Spleen (tissue), 11 donors: ENCODE results near the gene ARL6IP4. TPM values are rescaled to one million over a fixed set of nuclear protein-coding genes. Genes with fewer than 3 reads are reported as not detected.

ENCODE experiments used
- DNase-seq: peaks from one replicate; pipeline ENCODE4 v3.0.0-alpha.2; 2020
- H3K27ac ChIP-seq, 8 donors: fragments of 200-600 bp; sonication (generic) in 7 of 8; 1 replicate in 4 of 8; 2 replicates in 4 of 8; pipeline versions ENCODE4 v1.5.0 to v1.8.0; 2016 to 2021; ENCODE audit warnings: inconsistent platforms in 4 of 8, mild to moderate bottlenecking in 4 of 8, moderate library complexity in 1 of 8
- H3K27me3 ChIP-seq, 7 donors: fragments of 200-600 bp; sonication (generic) in 6 of 7; replicated peaks in 1 of 7; 1 replicate in 4 of 7; 2 replicates in 3 of 7; pipeline versions ENCODE4 v1.5.0 to v1.8.0; 2016 to 2021; ENCODE audit warnings: inconsistent platforms in 3 of 7, mild to moderate bottlenecking in 1 of 7
- H3K36me3 ChIP-seq, 6 donors: fragments of 200-600 bp; sonication (generic) in 5 of 6; 1 replicate in 4 of 6; 2 replicates in 2 of 6; pipeline versions ENCODE4 v1.5.0 to v1.8.0; 2016 to 2021; ENCODE audit warnings: inconsistent platforms in 2 of 6
- H3K4me1 ChIP-seq, 6 donors: fragments of 200-600 bp; sonication (generic) in 5 of 6; 1 replicate in 3 of 6; 2 replicates in 3 of 6; pipeline versions ENCODE4 v1.5.0 to v1.8.0; 2016 to 2021; ENCODE audit warnings: inconsistent platforms in 3 of 6
- H3K4me3 ChIP-seq, 8 donors: fragments of 200-600 bp; sonication (generic) in 7 of 8; 1 replicate in 4 of 8; 2 replicates in 4 of 8; pipeline versions ENCODE4 v1.5.0 to v1.8.0; 2016 to 2021; ENCODE audit warnings: inconsistent platforms in 4 of 8, mild to moderate bottlenecking in 4 of 8, moderate library complexity in 2 of 8
- H3K9me3 ChIP-seq, 8 donors: fragments of 200-600 bp; sonication (generic) in 7 of 8; 1 replicate in 4 of 8; 2 replicates in 4 of 8; pipeline versions ENCODE4 v1.5.0 to v1.8.0; 2016 to 2021; ENCODE audit warnings: inconsistent platforms in 4 of 8
- POLR2A ChIP-seq, 3 donors: fragments of 450-650 bp; IDR thresholded peaks; one replicate each; pipeline ENCODE4 v1.5.1; 2017; ENCODE audit warnings: antibody characterized with exemption in 3 of 3, mild to moderate bottlenecking in 1 of 3
- POLR2AphosphoS5 ChIP-seq, 3 donors: sonication (generic); formaldehyde crosslinking; IDR thresholded peaks; one replicate each; pipeline ENCODE4 v1.5.1; 2017; ENCODE audit warnings: antibody characterized with exemption in 3 of 3
- WGBS, 5 donors: extraction: QIAGEN DNeasy Blood & Tissue Kit in 3 of 5; methylation state at CpG; one replicate each; pipeline versions ENCODE4 v1.1.5 to v1.1.7; 2013 to 2018; 5-methylcytosine and 5-hydroxymethylcytosine counted together
- intact Hi-C: fragments of 100-400 bp; cut with DNase I; formaldehyde crosslinking; loops from one replicate; pipeline ENCODE4 v1.15.0; 2023; ENCODE audit warnings: low total_unique reads
- polyA plus RNA-seq, 3 donors: library from polyadenylated mRNA; stranded (reverse); fragments of 200-250 nt; gene quantifications; one replicate each; pipeline ENCODE4 v1.2.1, GENCODE V29; 2013
- total RNA-seq, 7 donors: library from RNA; depleted of rRNA in 3 of 7; stranded (reverse); fragments of >200 nt in 3 of 7; fragmentation: NEBNext Ultra II Directional in 4 of 7; extraction: Animal tissue kit (Norgen Biotek cat#: 25700) in 4 of 7; gene quantifications; one replicate each; pipeline versions ENCODE4 v1.1.0 to v1.2.1, GENCODE V29; 2016 to 2021
- TF ChIP-seq, protein P1 (sequence below), 11 experiments: fragments of 200-600 bp in 7 of 11; fragments of 450-650 bp in 4 of 11; sonication (generic) in 4 of 11; IDR thresholded peaks in 8 of 11; conservative IDR thresholded peaks in 3 of 11; 1 replicate in 7 of 11; 2 replicates in 4 of 11; pipeline versions ENCODE4 v1.4.0 to v1.8.0; 2016 to 2021; ENCODE audit warnings: antibody characterized with exemption in 11 of 11, inconsistent platforms in 4 of 11, mild to moderate bottlenecking in 1 of 11
- donor health status: healthy with polysubstance abuse.
- donor health status: DM: no; HTN: no; CAD: no; lungs with moderate emphysema.
- donor health status: DM: no; HTN: no; CAD: no.
- donor health status: Bipolar disorder and iron deficiency.
- donor health status: healthy.
- donor health status: DM: no; HTN: no; CAD: no.
- donor health status: DM: yes; HTN: yes; CAD: no.

ARL6IP4 gene
- total and polyA plus RNA-seq, 10 donors = 150 to 419 (median 197) TPM

GRCh38 chr12:123005081-123005626 is 24.7 kb downstream of the ARL6IP4 start:
- intact Hi-C loops = no loop called here
- no peak overlapping the region for H3K4me3 ChIP-seq
- H3K9me3 ChIP-seq = no peaks in the 10 kb centered on the region
- WGBS, 5 donors = 86 to 97% (median 96%) methylated on average over 10 to 22 of the region's 22 CpGs
- H3K4me1 ChIP-seq = no peaks in the 10 kb centered on the region
- H3K27me3 ChIP-seq = no peaks in the 10 kb centered on the region
- no peak for DNase-seq
- peaks cover 0 to 62% (median 14%) of the 10 kb centered on the region in 6 donors for H3K36me3 ChIP-seq
- TF ChIP-seq POLR2A (IDR thresholded peaks at IDR 0.05) (no peak), POLR2AphosphoS5 (IDR thresholded peaks at IDR 0.05) (no peak)
- TF ChIP-seq, protein P1, sequence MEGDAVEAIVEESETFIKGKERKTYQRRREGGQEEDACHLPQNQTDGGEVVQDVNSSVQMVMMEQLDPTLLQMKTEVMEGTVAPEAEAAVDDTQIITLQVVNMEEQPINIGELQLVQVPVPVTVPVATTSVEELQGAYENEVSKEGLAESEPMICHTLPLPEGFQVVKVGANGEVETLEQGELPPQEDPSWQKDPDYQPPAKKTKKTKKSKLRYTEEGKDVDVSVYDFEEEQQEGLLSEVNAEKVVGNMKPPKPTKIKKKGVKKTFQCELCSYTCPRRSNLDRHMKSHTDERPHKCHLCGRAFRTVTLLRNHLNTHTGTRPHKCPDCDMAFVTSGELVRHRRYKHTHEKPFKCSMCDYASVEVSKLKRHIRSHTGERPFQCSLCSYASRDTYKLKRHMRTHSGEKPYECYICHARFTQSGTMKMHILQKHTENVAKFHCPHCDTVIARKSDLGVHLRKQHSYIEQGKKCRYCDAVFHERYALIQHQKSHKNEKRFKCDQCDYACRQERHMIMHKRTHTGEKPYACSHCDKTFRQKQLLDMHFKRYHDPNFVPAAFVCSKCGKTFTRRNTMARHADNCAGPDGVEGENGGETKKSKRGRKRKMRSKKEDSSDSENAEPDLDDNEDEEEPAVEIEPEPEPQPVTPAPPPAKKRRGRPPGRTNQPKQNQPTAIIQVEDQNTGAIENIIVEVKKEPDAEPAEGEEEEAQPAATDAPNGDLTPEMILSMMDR (IDR thresholded peaks at IDR 0.05 in 8 of 11, conservative IDR thresholded peaks at IDR 0.05 in 3 of 11) = no peak
- H3K27ac ChIP-seq = no peak overlapping the region

DNA sequence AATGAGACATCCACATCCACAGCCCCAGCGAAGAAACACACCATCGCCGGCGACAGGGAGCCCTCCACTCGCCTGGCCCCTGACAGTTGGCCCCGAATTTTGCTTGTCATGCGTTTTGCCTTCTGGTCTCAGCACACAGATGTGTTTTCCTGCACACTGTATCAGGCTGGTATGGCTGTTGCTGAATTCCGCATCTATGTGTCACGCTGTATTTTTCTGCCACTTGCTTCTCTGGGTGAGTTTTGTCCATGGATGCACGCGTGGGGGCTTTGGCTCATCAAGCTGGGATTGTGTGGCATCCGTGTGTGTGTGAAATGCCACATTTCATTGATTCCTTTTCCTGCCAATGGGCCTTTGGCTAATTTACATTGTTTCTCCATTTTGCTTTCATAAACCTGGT is 26.5 kb downstream of the ARL6IP4 start:
- Histone ChIP-seq H3K9me3 (no peaks in the 10 kb centered on the region), H3K27ac (no peak overlapping the region), H3K36me3 (peaks cover 0 to 67% (median 13%) of the 10 kb centered on the region in 6 donors), H3K4me1 (no peaks in the 10 kb centered on the region), H3K4me3 (no peak overlapping the region), H3K27me3 (no peaks in the 10 kb centered on the region)
- intact Hi-C loops = no loop called here
- WGBS, 5 donors = 83 to 93% (median 86%) methylated on average over 12 of the region's 12 CpGs
- DNase-seq = no peak
- TF ChIP-seq, protein P1 (IDR thresholded peaks at IDR 0.05 in 8 of 11, conservative IDR thresholded peaks at IDR 0.05 in 3 of 11) = no peak
- TF ChIP-seq POLR2A (IDR thresholded peaks at IDR 0.05) = no peak
- no peak for TF ChIP-seq POLR2AphosphoS5 (IDR thresholded peaks at IDR 0.05)

DNA sequence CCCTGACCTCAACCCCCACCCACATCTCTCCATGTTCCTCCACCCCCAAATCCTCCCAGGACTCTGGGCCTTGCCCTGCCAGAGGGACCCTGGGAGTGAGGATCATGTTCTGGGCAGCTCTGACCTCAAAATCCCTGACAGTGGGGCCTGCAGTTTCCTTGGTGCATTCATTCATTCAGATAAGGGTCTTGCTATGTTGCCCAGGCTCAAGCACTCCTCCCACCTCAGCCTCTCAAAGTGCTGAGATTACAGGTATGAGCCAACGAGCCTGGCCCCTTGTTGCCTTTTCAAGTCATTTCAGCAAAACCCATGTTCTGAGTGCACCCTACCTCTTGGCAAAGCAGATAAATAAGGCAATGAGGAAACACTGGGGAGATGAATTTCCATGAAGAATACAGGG is 29.6 kb downstream of the ARL6IP4 start:
- TF ChIP-seq, protein P1 (IDR thresholded peaks at IDR 0.05 in 8 of 11, conservative IDR thresholded peaks at IDR 0.05 in 3 of 11) = no peak
- no peak for TF ChIP-seq POLR2A (IDR thresholded peaks at IDR 0.05)
- TF ChIP-seq POLR2AphosphoS5 (IDR thresholded peaks at IDR 0.05) = no peak
- H3K4me3 ChIP-seq = no peak overlapping the region
- H3K27ac ChIP-seq = no peak overlapping the region
- no peaks in the 10 kb centered on the region for H3K4me1 ChIP-seq
- no peak for DNase-seq
- H3K27me3 ChIP-seq = no peaks in the 10 kb centered on the region
- 76 to 85% (median 81%) methylated on average over 1 of the region's 1 CpG for WGBS, 5 donors
- H3K36me3 ChIP-seq = peaks cover 0 to 74% (median 9%) of the 10 kb centered on the region in 6 donors
- no peaks in the 10 kb centered on the region for H3K9me3 ChIP-seq
- intact Hi-C loops = no loop called here

- no peaks in the 10 kb centered on the region for H3K27me3 ChIP-seq
- no peak overlapping the region for H3K4me3 ChIP-seq
- intact Hi-C loops = no loop called here
- 89 to 98% (median 93%) methylated on average over 4 of the region's 4 CpGs for WGBS, 5 donors
- no peaks in the 10 kb centered on the region for H3K4me1 ChIP-seq
- no peak overlapping the region for H3K27ac ChIP-seq
- H3K9me3 ChIP-seq = no peaks in the 10 kb centered on the region
- DNase-seq = no peak
- TF ChIP-seq POLR2A (IDR thresholded peaks at IDR 0.05) (no peak), POLR2AphosphoS5 (IDR thresholded peaks at IDR 0.05) (no peak)
- peaks cover 0 to 69% (median 9%) of the 10 kb centered on the region in 6 donors for H3K36me3 ChIP-seq
Observed at GRCh38 chr12:123010681-123011080, 30.2 kb downstream of the ARL6IP4 start.
